Embryonic facial prominence (tissue), 1 donor: ENCODE measurements around the gene ERO1A.

ENCODE experiments used
- DNase-seq: peaks from one replicate; pipeline ENCODE4 v3.0.0-alpha.2; 2016; ENCODE audit errors: extremely low spot score

Gene ERO1A

DNA sequence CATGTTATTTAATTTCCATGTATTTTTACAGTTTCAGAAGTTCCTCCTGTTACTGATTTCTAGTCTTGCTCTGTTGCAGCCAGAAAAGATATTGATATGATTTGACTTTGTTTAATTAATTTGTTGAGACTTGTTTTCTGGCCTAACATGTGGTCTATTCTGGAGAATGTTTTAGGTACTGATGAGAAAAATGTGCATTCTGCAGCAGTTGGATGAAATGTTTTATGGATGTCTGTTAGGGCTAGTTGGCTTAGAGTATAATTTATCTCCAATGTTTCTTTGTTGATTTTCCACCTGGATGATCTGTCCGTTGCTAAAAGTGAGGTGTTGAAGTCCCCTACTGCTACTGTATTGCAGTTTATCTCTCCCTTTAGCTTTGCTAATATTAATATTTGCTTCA, 88.3 kb downstream of the ERO1A start:
- no peak for DNase-seq

DNA sequence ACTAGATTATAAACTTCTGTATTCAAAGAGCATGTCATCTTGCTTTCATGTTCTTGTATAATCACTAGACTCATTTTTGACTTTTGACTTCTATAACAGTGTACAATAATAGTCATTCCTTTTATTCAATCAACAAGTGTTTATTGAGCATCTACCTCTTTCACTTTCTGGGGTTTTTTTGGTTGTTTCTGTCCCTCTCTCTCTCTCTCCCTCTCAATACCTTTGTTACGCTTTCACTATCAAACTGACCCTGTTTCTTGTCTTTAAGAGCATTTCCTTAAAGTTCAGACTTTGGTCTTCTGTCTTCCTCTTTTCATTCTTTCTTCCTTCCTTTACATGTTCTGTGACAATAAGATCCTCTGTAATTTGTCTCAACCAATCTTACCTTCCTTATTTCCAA, 93.2 kb downstream of the ERO1A start:
- DNase-seq = no peak

DNA sequence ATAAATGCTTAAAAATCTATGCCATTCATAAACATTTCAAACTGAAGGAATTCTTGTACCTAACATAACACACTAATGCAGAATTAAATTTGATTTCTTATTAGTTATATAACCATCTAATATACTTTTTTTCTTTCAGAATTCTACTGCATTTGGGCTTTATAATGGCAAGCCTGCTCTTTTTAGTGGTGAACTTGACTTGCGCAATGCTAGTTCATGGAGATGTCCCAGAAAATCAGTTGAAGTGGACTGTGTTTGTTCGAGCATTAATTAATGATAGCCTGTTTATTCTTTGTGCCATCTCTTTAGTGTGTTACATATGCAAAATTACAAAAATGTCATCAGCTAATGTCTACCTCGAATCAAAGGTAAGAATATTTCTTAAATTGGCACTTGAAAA, 95.4 kb downstream of the ERO1A start:
- DNase-seq = no peak

DNA sequence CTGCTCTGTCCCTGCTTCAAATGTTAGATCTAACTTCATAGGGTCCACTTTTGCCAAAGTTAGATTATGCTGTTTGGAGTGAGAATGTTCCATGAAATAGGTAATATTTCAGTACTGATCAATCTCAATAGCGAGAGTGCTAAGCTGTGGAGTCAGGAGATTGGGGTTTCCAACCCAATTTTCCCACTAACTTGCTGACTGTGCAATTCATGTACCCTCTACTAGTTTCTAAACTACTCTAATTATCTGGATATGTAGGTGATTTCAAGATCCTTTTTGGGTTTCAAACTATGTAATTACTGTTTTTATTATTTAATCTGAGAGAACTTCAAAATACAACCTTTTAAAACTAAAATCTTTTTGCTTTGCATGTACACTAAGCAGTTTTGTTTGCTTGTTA, 96.8 kb downstream of the ERO1A start:
- DNase-seq = no peak

DNA sequence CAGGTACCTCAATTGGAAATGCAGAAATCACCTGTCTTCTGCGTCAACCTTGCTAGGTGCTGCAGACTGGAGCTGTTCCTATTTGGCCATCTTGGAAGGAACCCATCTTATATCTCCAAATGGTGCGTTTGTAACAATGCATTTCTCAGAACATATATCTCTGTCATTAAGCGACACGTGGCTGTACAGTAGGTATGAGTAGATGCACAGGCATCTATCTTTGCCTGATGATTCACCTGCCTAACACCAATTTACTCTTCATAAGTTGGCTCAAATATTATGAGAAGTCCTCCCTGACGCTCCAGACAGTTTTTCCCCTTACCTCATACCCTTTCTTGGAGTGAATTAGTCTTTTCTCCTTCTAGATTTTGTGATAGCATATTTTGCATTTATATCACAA, 98.5 kb downstream of the ERO1A start:
- no peak for DNase-seq

DNA sequence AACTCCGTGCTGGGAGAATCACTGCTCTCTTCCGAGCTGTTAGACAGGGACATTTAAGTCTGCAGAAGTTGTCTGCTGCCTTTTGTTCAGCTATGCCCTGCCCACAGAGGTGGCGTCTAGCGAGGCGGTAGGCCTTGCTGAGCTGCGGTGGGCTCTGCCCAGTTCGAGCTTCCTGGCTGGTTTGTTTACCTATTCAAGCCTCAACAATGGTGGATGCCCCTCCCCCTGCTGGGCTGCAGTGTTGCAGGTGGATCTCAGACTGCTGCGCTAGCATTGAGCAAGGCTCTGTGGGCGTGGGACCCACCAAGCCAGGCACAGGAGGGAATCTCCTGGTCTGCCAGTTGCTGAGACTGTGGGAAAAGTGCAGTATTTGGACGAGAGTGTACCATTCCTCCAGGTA, 99.0 kb downstream of the ERO1A start:
- no peak for DNase-seq

DNA sequence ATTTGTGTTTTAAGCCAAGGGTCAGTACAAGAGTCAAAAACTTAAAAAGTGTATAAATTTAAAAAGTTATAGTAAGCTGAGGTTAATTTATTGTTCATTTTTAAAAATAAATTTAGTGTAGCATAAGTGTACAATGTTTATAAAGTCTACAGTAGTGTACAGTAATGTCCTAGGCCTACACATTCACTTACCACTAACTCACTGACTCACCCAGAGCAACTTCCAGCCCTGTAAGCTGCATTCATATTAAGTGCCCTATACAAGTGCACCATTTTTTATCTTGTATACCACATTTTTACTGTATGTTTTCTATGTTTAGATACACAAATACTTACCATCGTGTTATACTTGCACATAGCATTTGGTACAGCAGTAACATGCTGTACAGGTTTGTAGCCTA, 105.0 kb downstream of the ERO1A start:
- no peak for DNase-seq
